Left kidney (tissue), 2 donors: ENCODE measurements around the gene PCCA. TPM values are rescaled to one million over a fixed set of nuclear protein-coding genes. Genes with fewer than 3 reads are reported as not detected.
"Not testable (repeated sequence)": the region's sequence is repeated elsewhere in the genome, so short reads cannot be mapped to it uniquely, and the experiment has no call there.

Experiments
- DNase-seq: peaks from one replicate; pipeline ENCODE4 v3.0.0-alpha.2; 2013
- polyA plus RNA-seq: library from polyadenylated mRNA; unstranded; fragments of 120-200 nt; gene quantifications from one replicate; pipeline ENCODE4 v1.2.1, GENCODE V29; 2013; ENCODE audit not compliant: insufficient read length

Gene PCCA
- polyA plus RNA-seq, 1 donor, result 64.7 TPM

DNA sequence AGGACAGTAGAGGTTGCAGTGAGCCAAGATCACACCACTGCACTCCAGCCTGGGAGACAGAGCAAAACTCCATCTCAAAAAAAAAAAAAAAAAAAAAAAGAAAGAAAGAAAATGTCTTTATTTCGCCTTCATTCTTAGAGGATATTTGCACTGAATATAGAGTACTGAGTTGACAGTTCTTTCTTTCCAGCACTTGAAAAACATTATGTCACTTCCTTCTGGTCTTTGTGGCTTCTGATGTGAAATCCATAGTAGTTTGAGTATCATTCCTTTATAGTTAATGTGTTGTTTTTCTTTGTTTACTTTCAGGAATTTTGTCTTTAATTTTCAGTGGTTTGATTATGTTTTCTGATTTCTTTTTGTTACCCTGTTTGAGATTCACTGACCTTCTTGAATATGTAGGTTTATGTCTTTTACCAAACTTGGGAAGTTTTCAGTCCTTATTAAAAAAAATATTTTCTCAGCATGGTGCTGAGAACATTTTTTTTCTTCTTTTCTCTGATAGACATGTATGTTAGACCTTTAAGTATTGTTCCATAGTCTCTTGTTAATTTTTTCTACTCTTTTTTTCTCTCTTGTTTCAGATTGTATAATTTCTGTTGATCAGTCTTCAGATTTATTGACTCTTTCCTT is 50.1 kb downstream of the PCCA start:
- DNase-seq, result no peak

DNA sequence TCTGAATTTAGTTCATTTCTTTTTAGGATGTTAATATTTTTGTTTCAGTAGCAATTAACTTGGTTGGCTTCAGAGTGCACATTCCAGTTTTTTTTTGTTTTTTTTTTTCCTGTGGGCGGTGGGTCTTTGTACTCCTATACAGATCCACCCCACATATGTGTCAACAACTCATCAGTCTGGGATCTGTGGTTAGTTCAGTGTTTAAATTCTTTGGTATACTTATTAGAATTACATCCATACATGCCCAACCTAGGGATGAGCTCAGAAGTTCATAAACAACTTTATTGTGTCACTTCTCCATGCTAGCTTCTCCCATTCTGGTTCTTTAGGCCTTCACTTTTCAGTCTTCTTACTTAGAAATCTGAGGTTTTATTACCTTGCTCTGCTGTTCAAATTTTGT is 50.9 kb downstream of the PCCA start:
- no peak for DNase-seq

DNA sequence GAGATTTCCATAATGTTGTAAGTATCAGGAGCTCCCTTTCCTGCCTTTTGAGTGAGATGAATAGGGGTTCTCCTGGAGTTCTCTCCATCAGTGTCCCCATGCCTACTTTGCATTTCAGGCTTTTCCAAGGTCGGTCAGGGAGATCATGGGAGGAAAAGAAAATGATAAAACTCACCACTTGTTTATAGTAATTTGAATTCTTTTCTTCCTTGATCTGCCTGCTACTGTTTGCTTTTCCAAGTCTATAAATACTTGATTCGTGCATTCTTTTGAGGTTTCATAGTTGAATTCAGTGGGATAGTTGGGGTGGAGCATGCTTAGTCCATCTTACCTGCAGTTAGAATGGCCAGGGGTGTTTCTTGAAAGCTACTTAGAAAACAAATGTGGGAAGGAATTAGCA is 51.5 kb downstream of the PCCA start:
- DNase-seq, result no peak

DNA sequence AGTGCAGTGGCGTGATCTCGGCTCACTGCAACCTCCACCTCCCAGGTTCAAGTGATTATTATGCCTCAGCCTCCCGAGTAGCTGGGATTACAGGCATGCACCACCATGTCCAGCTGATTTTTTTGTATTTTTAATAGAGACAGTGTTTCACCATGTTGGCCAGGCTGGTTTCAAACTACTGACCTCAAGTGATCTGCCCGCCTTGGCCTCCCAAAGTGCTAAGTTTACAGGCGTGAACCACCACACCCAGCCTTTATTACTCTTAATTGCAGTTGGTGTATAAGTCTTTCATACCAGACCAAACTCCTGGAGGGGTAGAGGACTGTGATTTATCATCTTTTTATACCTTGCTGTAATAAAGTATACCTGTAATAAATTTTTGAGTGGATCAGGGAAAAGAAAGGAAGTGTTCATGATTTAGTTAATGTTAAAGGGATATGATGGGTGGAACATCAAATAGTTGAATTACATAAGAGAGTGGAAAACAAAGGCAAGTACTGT is 52.6 kb downstream of the PCCA start:
- not testable (repeated sequence) for DNase-seq

DNA sequence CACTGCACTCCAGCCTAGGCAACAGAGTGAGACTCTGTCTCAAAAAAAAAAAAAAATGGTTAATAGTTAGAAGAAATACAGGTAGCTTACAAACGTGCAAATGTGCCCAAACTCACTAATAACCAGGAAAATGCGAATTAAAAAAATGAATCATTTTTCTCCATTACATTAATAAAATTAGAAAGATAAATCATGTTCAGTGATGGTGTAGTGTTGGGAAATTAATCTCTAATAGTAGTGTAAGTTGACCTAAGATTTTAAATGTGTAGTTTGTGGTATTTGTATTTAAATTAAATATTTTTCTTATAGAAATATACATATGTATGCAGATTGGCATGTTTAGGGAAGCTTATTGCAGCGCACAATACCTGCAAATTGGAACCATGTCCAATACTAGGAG is 57.6 kb downstream of the PCCA start:
- no peak for DNase-seq

DNA sequence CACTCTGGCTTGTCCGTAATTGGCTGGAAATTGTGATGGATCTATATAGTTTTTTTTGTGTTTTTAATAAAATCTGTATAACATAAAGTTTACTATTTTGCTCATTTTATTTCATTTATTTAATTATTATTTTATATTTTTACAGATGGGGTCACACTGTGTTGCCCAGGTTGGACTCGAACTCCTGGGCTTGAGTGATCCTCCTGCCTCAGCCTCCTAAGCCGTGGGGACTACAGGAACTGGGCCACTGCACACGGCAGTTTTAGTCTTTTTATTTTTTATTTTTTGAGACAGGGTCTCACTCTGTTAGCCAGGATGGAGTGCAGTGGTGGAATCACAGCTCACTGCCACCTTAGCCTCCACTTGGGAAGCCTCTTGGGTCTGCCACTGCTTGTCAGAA is 58.9 kb downstream of the PCCA start:
- no peak for DNase-seq

DNA sequence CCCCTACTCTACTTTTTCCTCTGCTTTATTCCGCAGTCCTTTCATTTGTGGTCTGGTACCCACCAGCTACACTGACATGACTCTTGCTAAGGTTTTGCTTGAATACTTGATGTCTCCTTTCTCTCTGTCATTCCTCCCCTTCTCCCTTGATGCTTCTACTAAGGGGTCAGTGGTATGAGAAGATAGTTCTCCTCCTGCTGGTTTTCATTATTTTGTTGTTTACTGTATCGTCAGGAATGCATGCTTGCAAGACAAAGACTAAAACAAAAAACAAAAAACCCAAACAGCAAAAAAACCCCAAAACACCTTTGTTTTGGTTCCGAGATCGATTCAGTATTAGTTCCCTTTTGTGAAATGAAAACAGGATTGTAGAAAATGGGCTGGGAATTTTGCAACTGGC is 59.5 kb downstream of the PCCA start:
- no peak for DNase-seq

DNA sequence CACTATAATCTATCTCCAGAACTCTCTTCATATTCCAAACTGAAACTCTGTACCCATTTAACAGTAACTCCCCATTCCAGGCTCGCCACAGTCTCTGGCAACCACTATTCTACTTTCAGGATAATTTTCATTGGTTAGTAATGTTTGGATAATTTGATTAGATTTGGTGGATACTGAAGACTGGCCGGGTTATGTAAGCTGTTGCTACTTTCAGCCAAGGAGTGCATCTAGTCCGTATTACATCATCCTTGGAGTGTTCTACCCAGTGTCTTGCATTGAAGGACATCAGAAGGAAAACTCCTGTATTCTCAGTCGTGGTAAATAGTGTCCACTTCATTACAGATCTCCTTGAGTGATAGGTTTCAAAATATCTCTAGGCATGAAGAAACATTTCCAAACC is 60.5 kb downstream of the PCCA start:
- no peak for DNase-seq

DNA sequence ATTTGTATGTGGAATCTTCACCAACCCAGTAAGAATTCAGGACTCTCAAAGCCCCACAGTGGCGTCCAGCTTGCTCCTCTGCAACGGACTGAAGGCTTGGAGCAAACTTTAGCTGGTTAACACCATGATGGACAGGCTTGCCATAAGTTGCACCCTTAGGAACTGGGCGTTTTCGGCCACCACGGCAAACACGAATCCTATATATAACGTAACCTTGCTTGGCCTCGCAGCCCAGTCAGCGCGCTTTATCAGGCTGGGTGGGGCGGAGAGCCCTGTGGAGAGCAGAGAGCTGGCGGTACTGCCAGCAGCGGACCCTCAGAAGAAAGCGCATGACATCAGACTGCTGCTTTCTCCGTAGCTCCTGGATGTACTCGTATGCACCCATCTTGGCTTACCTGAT is 61.8 kb downstream of the PCCA start:
- DNase-seq, result not testable (repeated sequence)

DNA sequence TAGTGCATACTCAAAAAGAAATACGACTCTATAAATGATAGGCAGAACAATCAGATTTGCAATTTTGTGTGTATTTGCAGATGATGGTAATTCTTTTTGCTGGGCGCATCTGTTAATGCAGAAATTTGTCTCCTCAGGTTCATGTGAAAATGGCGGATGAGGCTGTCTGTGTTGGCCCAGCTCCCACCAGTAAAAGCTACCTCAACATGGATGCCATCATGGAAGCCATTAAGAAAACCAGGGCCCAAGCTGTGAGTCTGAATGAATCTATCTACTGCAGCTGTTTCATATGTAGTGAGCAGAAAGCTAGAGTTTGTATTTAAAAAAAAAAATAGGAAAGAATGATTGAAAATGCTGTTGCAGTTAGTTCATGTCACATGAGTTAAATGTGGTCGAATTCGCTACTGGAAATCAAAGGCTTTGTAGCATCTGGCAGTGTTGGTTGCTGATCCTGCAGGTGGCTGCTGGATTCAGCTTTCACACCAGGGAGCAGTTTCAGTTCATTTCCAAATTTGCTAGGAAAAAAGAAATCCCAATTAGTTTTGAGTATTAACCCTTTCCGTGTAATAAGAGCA is 66.0 kb downstream of the PCCA start:
- DNase-seq, result no peak

DNA sequence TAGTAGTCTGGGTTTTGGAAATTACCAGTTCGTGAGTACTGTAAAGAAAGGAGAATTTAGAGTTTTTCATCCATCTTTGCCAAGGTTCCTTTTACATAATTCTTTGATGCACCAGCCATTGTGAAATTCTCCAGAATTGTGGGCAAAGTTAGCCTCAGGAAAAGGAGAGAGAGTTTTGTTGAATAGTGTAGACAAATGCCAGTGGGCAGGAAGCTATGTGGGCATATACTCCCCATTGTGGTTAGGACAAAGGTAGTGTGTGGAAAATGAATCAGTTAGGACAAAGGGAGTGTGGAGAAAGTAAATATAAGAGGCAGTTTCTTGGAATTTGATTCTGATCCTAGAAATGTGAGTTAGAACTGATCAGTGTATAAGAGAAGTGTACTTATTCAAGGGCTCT is 67.9 kb downstream of the PCCA start:
- DNase-seq, result no peak

DNA sequence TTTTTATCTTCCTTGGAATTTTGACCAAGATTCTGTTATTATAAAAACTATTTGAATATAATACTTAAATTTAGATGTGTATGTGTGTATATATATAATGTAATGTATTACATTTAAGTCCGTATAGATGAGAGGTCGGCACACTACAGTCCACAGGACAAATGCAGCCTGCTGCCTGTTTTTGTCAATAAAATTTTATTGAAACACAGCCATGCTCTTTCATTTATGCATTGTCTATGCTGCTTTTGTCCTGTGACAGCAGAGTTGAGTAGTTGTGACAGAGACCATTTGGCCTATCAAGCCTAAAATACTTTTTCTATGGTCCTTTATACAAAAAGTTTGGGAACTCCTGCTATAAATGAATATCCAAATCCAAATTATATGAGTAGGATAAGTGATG is 69.7 kb downstream of the PCCA start:
- DNase-seq, result no peak

DNA sequence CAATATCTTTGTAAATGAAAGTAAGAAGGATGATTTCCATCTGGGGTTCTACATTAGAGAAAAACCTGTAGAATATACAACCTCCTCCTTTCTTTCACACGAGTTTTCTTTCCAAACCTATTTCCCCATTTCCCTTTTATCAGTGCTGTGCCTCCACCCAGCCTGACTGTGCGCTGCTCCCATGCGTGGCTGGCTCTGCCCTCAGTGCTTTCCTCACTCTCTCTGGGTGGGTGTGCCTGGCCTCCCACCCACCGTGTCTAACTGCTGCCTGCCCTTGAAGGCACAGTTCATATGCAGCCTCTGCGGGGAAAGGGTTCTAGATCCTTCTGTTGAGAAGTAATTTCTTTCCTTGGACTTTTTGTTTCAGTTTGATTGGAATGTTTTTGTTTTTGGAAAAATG is 70.7 kb downstream of the PCCA start:
- no peak for DNase-seq

DNA sequence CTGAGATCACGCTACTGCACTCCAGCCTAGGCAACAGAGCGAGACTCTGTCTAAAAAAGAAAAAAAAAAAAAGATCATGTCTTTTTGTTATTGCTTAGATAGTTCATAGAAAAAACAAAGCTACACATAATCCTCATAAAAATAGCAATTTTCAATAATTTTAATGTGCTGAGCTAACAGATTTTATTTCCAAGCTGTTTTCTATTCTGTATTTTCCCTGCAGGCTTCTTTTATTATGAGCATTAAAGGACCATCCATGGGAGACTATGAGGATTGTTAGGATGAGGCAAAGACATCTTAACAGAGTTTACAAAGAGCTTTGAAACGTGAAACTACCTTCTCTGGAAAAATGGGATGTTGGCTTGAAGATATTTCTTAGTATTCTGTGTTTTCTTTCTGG is 71.6 kb downstream of the PCCA start:
- no peak for DNase-seq

DNA sequence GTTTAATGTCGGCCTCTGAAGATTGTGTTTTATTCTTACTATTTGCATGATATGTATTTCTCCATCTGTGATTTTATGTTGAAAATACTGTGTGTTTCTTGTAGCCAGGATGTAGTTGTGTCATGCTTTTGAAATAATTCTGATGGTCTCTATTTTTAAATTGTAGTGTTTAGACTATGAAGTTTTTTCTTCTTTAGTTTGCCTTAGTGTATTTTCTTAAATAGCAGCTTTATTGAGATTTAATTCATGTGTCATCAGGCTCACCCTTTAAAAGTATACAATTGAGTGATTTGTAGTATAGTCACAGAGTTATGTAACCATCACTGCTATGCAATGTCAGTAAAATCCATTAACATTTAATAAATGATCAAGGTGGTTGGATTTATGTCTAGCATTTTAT is 74.5 kb downstream of the PCCA start:
- DNase-seq, result no peak

DNA sequence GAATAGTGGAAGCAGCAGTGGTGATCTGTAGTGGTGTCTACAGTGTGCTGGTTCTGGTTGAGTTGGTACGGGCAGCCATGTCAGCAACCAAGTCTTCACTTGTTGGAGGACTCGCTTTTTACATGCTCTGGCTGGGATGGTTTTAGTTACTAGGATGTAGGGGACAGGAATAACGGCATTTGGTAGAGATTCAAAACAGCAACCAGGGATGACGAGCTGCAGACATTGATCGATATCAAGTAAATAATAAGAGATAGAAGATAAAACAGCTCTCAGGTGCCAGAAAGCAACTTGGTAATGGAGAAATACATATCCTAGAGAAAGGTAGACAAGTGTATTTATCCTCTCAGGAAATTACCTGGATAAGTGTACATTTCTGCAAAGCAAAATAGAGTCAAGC is 84.3 kb downstream of the PCCA start:
- DNase-seq, result no peak

DNA sequence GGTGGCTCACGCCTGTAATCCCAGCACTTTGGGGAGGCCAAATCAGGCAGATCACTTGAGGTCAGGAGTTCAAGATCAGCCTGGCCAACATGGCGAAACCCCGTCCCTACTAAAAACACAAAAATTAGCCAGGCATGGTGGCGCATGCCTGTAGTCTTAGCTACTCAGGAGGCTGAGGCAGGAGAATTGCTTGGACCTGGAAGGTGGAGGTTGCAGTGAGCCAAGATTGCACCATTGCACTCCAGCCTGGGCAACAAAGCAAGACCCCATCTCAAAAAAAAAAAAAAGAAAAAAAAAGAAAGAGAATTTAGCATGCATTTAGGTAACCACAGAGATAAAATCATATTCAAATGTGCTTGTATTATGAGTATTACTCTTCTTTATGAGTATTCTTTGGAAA is 85.6 kb downstream of the PCCA start:
- DNase-seq, result not testable (repeated sequence)

DNA sequence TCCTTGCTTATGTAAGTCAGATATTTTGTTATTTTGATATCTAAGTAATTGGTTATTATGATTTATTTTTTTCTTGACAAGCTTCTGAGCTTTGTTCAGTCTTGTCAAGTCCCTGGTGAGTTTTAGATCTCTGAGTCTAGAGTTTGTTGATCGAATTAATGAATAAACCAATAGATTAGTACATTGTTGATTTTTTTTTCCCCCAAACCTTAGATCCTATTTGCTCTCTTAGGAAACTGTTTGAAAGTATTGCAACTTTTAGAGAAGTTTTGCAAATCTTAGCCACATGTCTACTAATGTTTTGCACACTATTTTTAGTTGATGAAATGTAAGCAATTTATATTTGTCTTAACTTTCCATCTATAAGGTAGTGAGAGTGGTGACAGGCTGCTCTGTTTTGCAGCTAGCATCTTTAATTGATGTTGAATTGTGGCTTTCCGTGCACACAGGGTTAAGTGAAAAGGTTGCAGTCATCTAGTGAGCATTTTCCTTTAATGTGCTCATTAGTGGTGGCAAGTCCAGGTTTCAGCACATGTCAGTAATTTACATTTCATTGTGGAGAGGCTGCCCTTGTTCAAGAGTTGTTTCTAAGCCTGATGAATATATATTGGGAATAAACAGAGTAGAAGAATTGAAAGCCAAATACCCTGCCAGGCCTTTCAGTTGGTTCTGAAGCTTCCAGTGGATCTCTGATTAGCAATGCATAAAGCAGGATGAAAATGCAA is 86.3 kb downstream of the PCCA start:
- DNase-seq, result no peak

DNA sequence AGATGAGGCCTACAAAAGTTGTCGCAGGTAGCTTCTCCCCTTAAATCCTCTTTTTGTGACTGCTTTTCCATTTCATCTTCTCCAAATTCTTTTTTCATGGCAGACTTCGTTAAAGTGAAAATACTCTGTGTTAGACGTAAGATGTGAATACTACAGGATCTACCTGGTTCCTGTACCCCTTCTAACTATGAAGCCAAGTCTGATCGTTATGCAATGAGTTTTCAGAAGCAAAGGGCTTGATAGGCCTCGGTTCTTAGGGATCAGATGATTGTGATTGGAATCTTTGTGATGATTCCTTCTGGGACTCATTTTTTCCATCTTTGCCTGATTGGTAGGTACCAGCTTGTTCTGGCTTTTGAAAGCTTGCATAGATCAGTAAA is 86.9 kb downstream of the PCCA start:
- no peak for DNase-seq

DNA sequence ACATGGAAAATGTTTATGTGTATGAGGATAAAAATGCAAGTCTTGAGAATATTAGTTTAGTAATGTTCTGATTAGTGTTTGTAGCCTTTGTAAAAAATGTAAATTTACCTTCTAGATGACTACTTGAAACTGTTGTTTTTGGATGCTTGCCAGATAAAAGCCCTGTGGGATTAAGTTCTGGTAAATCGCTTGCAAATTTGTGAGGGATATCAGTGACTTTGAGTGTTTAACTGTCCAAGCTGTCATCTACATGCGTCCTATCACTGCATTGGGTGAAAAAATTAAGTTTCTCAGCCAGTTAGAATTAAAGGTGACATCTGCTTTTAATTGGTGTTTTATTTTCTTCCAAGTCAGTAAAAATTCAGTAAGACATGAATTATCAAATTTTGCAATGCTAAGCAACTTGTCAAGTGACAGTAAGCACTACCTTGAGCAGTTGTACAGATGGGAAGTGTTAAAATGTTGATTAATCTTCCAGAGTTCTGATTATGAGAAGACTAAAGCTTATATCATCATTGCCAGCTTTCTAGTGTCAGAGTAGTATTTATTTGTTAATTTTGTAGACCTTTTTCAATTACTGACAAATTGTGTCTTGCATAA is 88.0 kb downstream of the PCCA start:
- DNase-seq, result peak; percentile 15

DNA sequence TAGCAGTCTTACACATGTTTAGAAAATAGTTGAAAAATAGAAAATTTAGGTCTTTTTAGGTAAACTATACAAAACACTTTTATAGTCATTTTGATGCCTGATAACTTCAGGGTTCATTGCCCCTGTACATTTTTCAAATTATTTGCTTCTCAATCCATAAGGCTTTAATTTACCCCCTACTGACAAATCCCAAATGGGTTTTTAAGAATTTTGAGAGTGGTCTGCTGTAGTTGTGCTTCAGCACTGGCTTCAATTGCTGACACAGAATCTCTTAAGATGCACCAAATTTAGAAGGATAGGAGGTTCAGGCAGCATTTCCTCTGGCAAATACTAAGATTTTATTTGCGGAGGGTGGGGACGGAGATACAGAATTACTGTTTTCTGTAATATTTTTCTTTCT is 89.4 kb downstream of the PCCA start:
- DNase-seq, result no peak

DNA sequence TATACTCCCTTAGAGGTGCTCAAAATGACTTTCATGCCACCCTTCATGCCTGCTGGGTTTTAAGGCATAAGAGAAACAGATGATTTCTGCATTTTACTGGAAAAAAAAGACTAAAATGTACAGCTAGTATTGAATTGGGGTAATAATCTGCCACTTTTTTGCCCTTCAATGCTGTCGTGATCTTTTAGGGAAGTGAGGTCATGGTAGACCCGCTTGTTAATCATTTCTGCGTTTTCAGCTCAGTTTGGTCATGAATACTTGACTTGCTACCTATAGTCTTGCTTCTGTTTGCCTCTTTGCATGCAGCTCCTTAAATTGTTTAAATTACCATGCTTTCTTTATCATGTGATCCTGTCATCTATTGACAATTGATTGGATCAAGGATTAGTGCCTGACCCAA is 90.4 kb downstream of the PCCA start:
- DNase-seq, result no peak

DNA sequence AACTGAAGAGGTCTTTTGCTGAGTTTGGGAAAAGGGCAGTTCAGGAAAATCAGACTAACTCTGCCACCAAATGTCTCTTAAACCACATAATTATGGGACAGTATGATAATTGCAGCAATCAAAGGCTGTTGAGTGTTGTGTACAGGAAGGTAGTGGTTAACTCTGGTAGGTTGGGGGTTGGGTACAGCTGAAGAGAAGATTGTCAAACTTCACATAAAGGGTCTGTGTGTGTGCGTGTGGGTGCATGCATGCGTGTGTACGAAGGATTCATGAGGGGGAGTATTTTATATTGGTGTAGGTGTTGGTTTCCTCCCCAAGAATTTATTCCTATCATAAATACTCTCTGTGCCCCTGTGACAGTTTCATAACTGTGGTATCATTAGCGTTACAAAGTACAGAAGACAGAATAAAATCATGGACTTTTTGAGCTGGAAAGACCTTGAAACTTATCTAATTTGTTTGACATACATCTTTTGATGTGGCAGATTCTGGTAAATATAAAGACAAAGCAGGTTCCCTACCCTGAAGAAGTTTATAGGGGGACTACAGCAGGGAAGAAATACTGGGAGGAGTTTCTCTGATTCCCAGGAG is 94.1 kb downstream of the PCCA start:
- no peak for DNase-seq
